Fibroblast of skin of back (primary cell): Measurements from ENCODE around the gene RPS10.
A peak's percentile ranks its signal among the peaks of the same experiment; 100 is the strongest.
"Not testable (repeated sequence)": the region's sequence is repeated elsewhere in the genome, so short reads cannot be mapped to it uniquely, and the experiment has no call there.

ENCODE experiments used
- DNase-seq: peaks from one replicate; pipeline ENCODE4 v3.0.0-alpha.2; 2013

The RPS10 gene

GRCh38 chr6:34392497-34393190, 33.2 kb downstream of the RPS10 start, which contains the start of gene NUDT3:
NUDT3 (minus strand) TSS chr6:34392669; CDS start chr6:34392362, 307 bp downstream.
- DNase-seq = peak; percentile 89

- peak; percentile 52 for DNase-seq
These were observed 33.9 kb downstream of the RPS10 start for GRCh38 chr6:34391786-34392496.

- no peak for DNase-seq
These were observed 34.4 kb downstream of the RPS10 start for GRCh38 chr6:34391473-34391785.

- DNase-seq = peak; percentile 59
These were observed 35.1 kb downstream of the RPS10 start for GRCh38 chr6:34390531-34391472.

GRCh38 chr6:34389034-34389433, 36.8 kb downstream of the RPS10 start:
- no peak for DNase-seq

GRCh38 chr6:34388421-34388820, 37.4 kb downstream of the RPS10 start:
- no peak for DNase-seq

GRCh38 chr6:34386316-34387137, 39.3 kb downstream of the RPS10 start:
- DNase-seq = peak; percentile 94

- no peak for DNase-seq
These were observed 40.1 kb downstream of the RPS10 start for GRCh38 chr6:34385793-34386195.

- no peak for DNase-seq
These were observed 41.3 kb downstream of the RPS10 start for GRCh38 chr6:34384321-34385153.

- DNase-seq = no peak
These were observed 42.1 kb downstream of the RPS10 start for GRCh38 chr6:34383656-34384320.

GRCh38 chr6:34383161-34383631, 42.7 kb downstream of the RPS10 start:
- peak; percentile 56 for DNase-seq

- DNase-seq = no peak
These were observed 44.8 kb downstream of the RPS10 start for GRCh38 chr6:34381081-34381480.

GRCh38 chr6:34378470-34378869, 47.4 kb downstream of the RPS10 start:
- no peak for DNase-seq

- no peak for DNase-seq
These were observed 47.9 kb downstream of the RPS10 start for GRCh38 chr6:34377984-34378383.

GRCh38 chr6:34377571-34377970, 48.3 kb downstream of the RPS10 start:
- DNase-seq = not testable (repeated sequence)

- DNase-seq = no peak
These were observed 50.0 kb downstream of the RPS10 start for GRCh38 chr6:34375833-34376232.

- DNase-seq = no peak
These were observed 51.4 kb downstream of the RPS10 start for GRCh38 chr6:34374508-34374907.

GRCh38 chr6:34374069-34374468, 51.8 kb downstream of the RPS10 start:
- DNase-seq = no peak

GRCh38 chr6:34373511-34373910, 52.4 kb downstream of the RPS10 start:
- no peak for DNase-seq

GRCh38 chr6:34371865-34372264, 54.0 kb downstream of the RPS10 start:
- DNase-seq = not testable (repeated sequence)

GRCh38 chr6:34370361-34370760, 55.5 kb downstream of the RPS10 start:
- no peak for DNase-seq
